H1 (cell line): ENCODE measurements around the gene QSOX2. TPM values are rescaled to one million over a fixed set of nuclear protein-coding genes. Genes with fewer than 3 reads are reported as not detected.

Experiments
- CTCF ChIA-PET: fragments of 300-600 bp; sonication (Branson Sonifier 250); formaldehyde crosslinking; loops from one replicate; lab custom pipeline; 2021; ENCODE audit not compliant: partially characterized antibody; lab: Charles Lee
- POLR2A ChIA-PET: fragments of 300-600 bp; sonication (Branson Sonifier 250); formaldehyde crosslinking; loops from one replicate; lab custom pipeline; 2021; ENCODE audit warnings: inconsistent platforms; ENCODE audit not compliant: partially characterized antibody; lab: Charles Lee
- DNase-seq, 2 experiments: peaks; one replicate each; pipeline versions ENCODE4 v3.0.0 to v3.0.0-alpha.2; 2010 to 2022; ENCODE audit warnings: low spot score in 2 of 2, low read depth in 1 of 2, mixed read lengths in 1 of 2
- FAIRE-seq: peaks from 2 replicates; lab custom pipeline; 2011; peaks lifted over from hg19 to GRCh38; lab: Jason Lieb, UNC
- H2AFZ ChIP-seq: 2 replicates; pipeline ENCODE4 v1.8.1; 2012; ENCODE audit warnings: low read length, inconsistent platforms
- H2AK5ac ChIP-seq: 2 replicates; pipeline ENCODE4 v1.6.1; 2013; ENCODE audit warnings: low read depth, low read length
- H2BK120ac ChIP-seq: replicated peaks from 2 replicates; pipeline ENCODE3; 2013; ENCODE audit warnings: low read depth, low read length, inconsistent platforms
- H2BK12ac ChIP-seq: 2 replicates; pipeline ENCODE4 v1.6.1; 2013; ENCODE audit warnings: low read depth, low read length
- H2BK15ac ChIP-seq: 2 replicates; pipeline ENCODE4 v1.6.1; 2013; ENCODE audit warnings: low read length
- H2BK20ac ChIP-seq: 2 replicates; pipeline ENCODE4 v1.6.1; 2013; ENCODE audit warnings: low read length
- H2BK5ac ChIP-seq: 2 replicates; pipeline ENCODE4 v1.6.1; 2013; ENCODE audit warnings: low read depth, low read length
- H3K14ac ChIP-seq: 2 replicates; pipeline ENCODE4 v1.6.1; 2013; ENCODE audit warnings: inconsistent platforms; ENCODE audit not compliant: insufficient read length
- H3K18ac ChIP-seq: 2 replicates; pipeline ENCODE4 v1.6.1; 2013; ENCODE audit warnings: low read length; ENCODE audit errors: extremely low read depth
- H3K23ac ChIP-seq: 2 replicates; pipeline ENCODE4 v1.6.1; 2013; ENCODE audit warnings: inconsistent platforms; ENCODE audit not compliant: insufficient read length
- H3K23me2 ChIP-seq: 2 replicates; pipeline ENCODE4 v1.6.1; 2013; ENCODE audit warnings: low read depth, low read length
- H3K27ac ChIP-seq: 2 replicates; pipeline ENCODE4 v1.6.1; 2011; ENCODE audit warnings: low read depth, low read length, inconsistent platforms
- H3K27me3 ChIP-seq, 4 experiments: replicated peaks in 1 of 4; 1 replicate in 1 of 4; 2 replicates in 3 of 4; pipeline versions ENCODE4 v1.6.1 to v1.8.1; 2011 to 2013; ENCODE audit warnings: low read length in 3 of 4, mild to moderate bottlenecking in 3 of 4, inconsistent platforms in 2 of 4, mixed read lengths in 2 of 4, moderate library complexity in 1 of 4; ENCODE audit not compliant: control insufficient read depth in 3 of 4, insufficient read depth in 3 of 4; ENCODE audit errors: extremely low read depth in 1 of 4
- H3K36me3 ChIP-seq, 4 experiments: 2 replicates each; pipeline versions ENCODE4 v1.6.1 to v1.8.1; 2011 to 2013; ENCODE audit warnings: mild to moderate bottlenecking in 4 of 4, low read length in 3 of 4, moderate library complexity in 2 of 4, control low read depth in 1 of 4, inconsistent platforms in 1 of 4; ENCODE audit not compliant: insufficient read depth in 4 of 4, control insufficient read depth in 2 of 4
- H3K4ac ChIP-seq: replicated peaks from 2 replicates; pipeline ENCODE3; 2013; ENCODE audit warnings: low read length, low read depth, mixed read lengths, inconsistent platforms; ENCODE audit not compliant: insufficient read length
- H3K4me1 ChIP-seq, 4 experiments: replicated peaks in 1 of 4; 1 replicate in 1 of 4; 2 replicates in 3 of 4; pipeline versions ENCODE4 v1.6.1 to v1.8.1; 2011 to 2013; ENCODE audit warnings: low read length in 3 of 4, inconsistent platforms in 2 of 4, mixed read lengths in 1 of 4; ENCODE audit not compliant: insufficient read depth in 4 of 4, control insufficient read depth in 3 of 4
- H3K4me2 ChIP-seq, 2 experiments: 2 replicates each; pipeline versions ENCODE4 v1.6.1 to v1.8.1; 2011 to 2013; ENCODE audit warnings: low read depth in 2 of 2, low read length in 2 of 2, control low read depth in 1 of 2, inconsistent platforms in 1 of 2, mild to moderate bottlenecking in 1 of 2; ENCODE audit not compliant: insufficient read depth in 1 of 2
- H3K4me3 ChIP-seq, 4 experiments: fragments of 200-600, 300-600 bp in 1 of 4; sonication (generic), shearing (Covaris generic), sonication (Bioruptor Twin) in 1 of 4; 2 replicates each; pipeline versions ENCODE4 v1.5.1 to v1.8.1; 2011 to 2016; ENCODE audit warnings: low read length in 4 of 4, low read depth in 3 of 4, control low read depth in 2 of 4, inconsistent platforms in 2 of 4, mild to moderate bottlenecking in 2 of 4, mixed read lengths in 1 of 4, moderate library complexity in 1 of 4; ENCODE audit not compliant: insufficient read depth in 2 of 4; ENCODE audit errors: extremely low read depth in 1 of 4
- H3K56ac ChIP-seq: replicated peaks from 2 replicates; pipeline ENCODE3; 2013; ENCODE audit warnings: low read depth, mild to moderate bottlenecking, mixed read lengths, low read length, inconsistent platforms; ENCODE audit not compliant: insufficient read length
- H3K79me1 ChIP-seq: 2 replicates; pipeline ENCODE4 v1.6.1; 2013; ENCODE audit warnings: low read depth, low read length, control low read depth
- H3K79me2 ChIP-seq, 2 experiments: 2 replicates each; pipeline versions ENCODE4 v1.6.1 to v1.8.1; 2012 to 2013; ENCODE audit warnings: low read length in 2 of 2, mild to moderate bottlenecking in 2 of 2, inconsistent platforms in 1 of 2; ENCODE audit not compliant: insufficient read depth in 2 of 2, control insufficient read depth in 1 of 2
- H3K9ac ChIP-seq, 4 experiments: replicated peaks in 1 of 4; 1 replicate in 1 of 4; 2 replicates in 3 of 4; pipeline versions ENCODE4 v1.6.1 to v1.8.1; 2011 to 2013; ENCODE audit warnings: low read depth in 3 of 4, low read length in 3 of 4, control low read depth in 2 of 4, mild to moderate bottlenecking in 2 of 4, moderate library complexity in 2 of 4, inconsistent platforms in 1 of 4; ENCODE audit errors: extremely low read depth in 1 of 4
- H3K9me3 ChIP-seq, 2 experiments: 2 replicates each; pipeline versions ENCODE4 v1.6.1 to v1.8.1; 2012 to 2013; ENCODE audit warnings: mild to moderate bottlenecking in 2 of 2, moderate library complexity in 2 of 2, control low read depth in 1 of 2, inconsistent platforms in 1 of 2, low read depth in 1 of 2, low read length in 1 of 2, mixed read lengths in 1 of 2; ENCODE audit not compliant: insufficient read depth in 2 of 2
- H4K20me1 ChIP-seq, 2 experiments: replicated peaks in 1 of 2; 2 replicates each; pipeline versions ENCODE3 to v1.8.1; 2011 to 2013; ENCODE audit warnings: inconsistent platforms in 2 of 2, low read length in 2 of 2, mild to moderate bottlenecking in 1 of 2; ENCODE audit not compliant: insufficient read depth in 2 of 2, control insufficient read depth in 1 of 2
- H4K5ac ChIP-seq: 2 replicates; pipeline ENCODE4 v1.6.1; 2013; ENCODE audit warnings: low read length, low read depth, mixed read lengths, inconsistent platforms; ENCODE audit not compliant: insufficient read length
- H4K8ac ChIP-seq: 2 replicates; pipeline ENCODE4 v1.8.0; 2013; ENCODE audit warnings: mild to moderate bottlenecking, moderate library complexity, low read length, inconsistent platforms; ENCODE audit not compliant: insufficient read depth; ENCODE audit errors: extremely low read depth
- H4K91ac ChIP-seq: replicated peaks from 2 replicates; pipeline ENCODE3; 2013; ENCODE audit warnings: low read length, mixed read lengths, inconsistent platforms; ENCODE audit not compliant: insufficient read length
- ATF2 ChIP-seq: IDR thresholded peaks from 2 replicates; pipeline ENCODE4 v1.6.1; 2012; ENCODE audit warnings: low read length, inconsistent platforms
- BACH1 ChIP-seq: IDR thresholded peaks from 2 replicates; pipeline ENCODE4 v1.6.1; 2012; ENCODE audit warnings: low read length, improper control_type of control experiment
- BRCA1 ChIP-seq: IDR thresholded peaks from 2 replicates; pipeline ENCODE4 v1.6.1; 2012; ENCODE audit warnings: low read depth, low read length, improper control_type of control experiment
- CHD2 ChIP-seq: IDR thresholded peaks from 2 replicates; pipeline ENCODE4 v1.6.1; 2012; ENCODE audit warnings: low read length, improper control_type of control experiment
- NRF1 ChIP-seq: IDR thresholded peaks from 2 replicates; pipeline ENCODE4 v1.6.1; 2011; ENCODE audit warnings: mild to moderate bottlenecking, low read depth, low read length, improper control_type of control experiment
- RAD21 ChIP-seq, 2 experiments: IDR thresholded peaks in 1 of 2; conservative IDR thresholded peaks in 1 of 2; 2 replicates each; pipeline ENCODE4 v1.6.1; 2011; ENCODE audit warnings: low read depth in 2 of 2, low read length in 2 of 2, improper control_type of control experiment in 1 of 2, inconsistent platforms in 1 of 2, mild to moderate bottlenecking in 1 of 2, moderate library complexity in 1 of 2
- RBBP5 ChIP-seq: IDR thresholded peaks from 2 replicates; pipeline ENCODE4 v1.7.1; 2012; ENCODE audit warnings: low read depth, mild to moderate bottlenecking, inconsistent platforms, low read length, moderate library complexity, borderline replicate concordance
- SAP30 ChIP-seq: fragments of 300-600 bp; sonication (generic); IDR thresholded peaks from 2 replicates; pipeline ENCODE4 v1.7.1; 2012; ENCODE audit warnings: low read length, moderate library complexity, mild to moderate bottlenecking, inconsistent platforms; ENCODE audit not compliant: insufficient read depth, insufficient replicate concordance
- TBP ChIP-seq: IDR thresholded peaks from 2 replicates; pipeline ENCODE4 v1.6.1; 2011; ENCODE audit warnings: low read depth, low read length, improper control_type of control experiment
- WGBS, 2 experiments: shearing (Covaris generic) in 1 of 2; methylation state at CpG; one replicate each; pipeline versions ENCODE4 v1.1.6 to v1.1.7; 2013 to 2015; ENCODE audit warnings: low lambda C conversion rate in 2 of 2, mixed read lengths in 2 of 2, inconsistent platforms in 1 of 2, low coverage in 1 of 2, missing lambda C conversion rate in 1 of 2; ENCODE audit not compliant: insufficient replicate concordance in 2 of 2, insufficient coverage in 1 of 2, insufficient read length in 1 of 2; ENCODE audit errors: extremely low coverage in 1 of 2, missing lambda C conversion rate in 1 of 2; 5-methylcytosine and 5-hydroxymethylcytosine counted together
- polyA plus RNA-seq, 7 experiments: library from polyadenylated mRNA; depleted of rRNA in 3 of 7; stranded (reverse) in 5 of 7; unstranded in 2 of 7; fragments of >200 nt in 5 of 7; fragments of 200-250 nt in 2 of 7; gene quantifications; 1 replicate in 5 of 7; 2 replicates in 1 of 7; 4 replicates in 1 of 7; pipeline versions ENCODE4 v1.2.1 to v1.2.3, GENCODE V29; 2011 to 2013; ENCODE audit warnings: missing spikeins in 2 of 7, mixed read lengths in 2 of 7
- total RNA-seq: library from RNA; stranded (reverse); fragmentation: NEBNext Ultra II Directional; extraction: Animal tissue kit (Norgen Biotek cat#: 25700); gene quantifications from 2 replicates; pipeline ENCODE4 v1.2.1, GENCODE V29; 2021

Gene QSOX2
- total and polyA plus RNA-seq, 2 of the 8 experiments (the other 6 are each of a cell fraction or from before 2014, with no cell fraction given) = 18.0 to 28.6 TPM

- Histone ChIP-seq H3K23ac (no peak overlapping the region), H3K79me2 (no peaks in the 10 kb centered on the region), H3K9ac (no peak overlapping the region), H3K23me2 (no peaks in the 10 kb centered on the region), H3K27me3 (no peaks in the 10 kb centered on the region), H2BK12ac (no peak overlapping the region), H4K8ac (no peak overlapping the region), H2AFZ (no peak overlapping the region), H4K91ac (no peak overlapping the region), H2BK5ac (no peak overlapping the region), H3K36me3 (no peaks in the 10 kb centered on the region), H3K79me1 (no peaks in the 10 kb centered on the region), H4K20me1 (no peaks in the 10 kb centered on the region), H3K4me3 (no peak overlapping the region), H3K14ac (no peak overlapping the region), H3K4ac (no peak overlapping the region), H3K27ac (no peak overlapping the region), H3K4me1 (peaks cover 0 to 4% (median 2%) of the 10 kb centered on the region in 4 experiments; a peak in 3 of 7 replicates), H2BK20ac (no peak overlapping the region), H2BK15ac (no peak overlapping the region), H2AK5ac (no peak overlapping the region), H3K56ac (no peak overlapping the region), H3K18ac (no peak overlapping the region), H2BK120ac (no peak overlapping the region), H3K4me2 (no peak overlapping the region), H4K5ac (no peak overlapping the region), H3K9me3 (no peaks in the 10 kb centered on the region)
- ChIA-PET CTCF (interaction anchor here (0.8 to 5.2 kb wide), 9 partner anchors 8 to 69 kb away, joined by 3 to 21 read pairs (median 4); no protein-coding TSS in a partner anchor), POLR2A (interaction anchor here (0.6 kb wide), 1 partner anchor 153 kb away, joined by 3 read pairs; no protein-coding TSS in a partner anchor)
- FAIRE-seq (no peak), DNase-seq (no peak)
- TF ChIP-seq SAP30 = no peak
- TF ChIP-seq TBP = no peak
- no peak for TF ChIP-seq RBBP5
- TF ChIP-seq BACH1 = no peak
- TF ChIP-seq BRCA1 = no peak
- TF ChIP-seq ATF2 = no peak
- TF ChIP-seq CHD2 = no peak
- no peak for TF ChIP-seq NRF1
- no peak for TF ChIP-seq RAD21 (IDR thresholded peaks at IDR 0.05 in 1 of 2, conservative IDR thresholded peaks at IDR 0.05 in 1 of 2; ENCODE audit: low read depth in 2 of 2, low read length in 2 of 2)
- 91% methylated on average over 13 of the region's 13 CpGs; no CpG with 5 or more reads in 1 of the 2 experiments for WGBS, 2 experiments
Measured at GRCh38 chr9:136286987-136287379, 41.4 kb upstream of the QSOX2 start.
